PC-3 (cell line): ENCODE measurements around the gene CRNKL1.
"Not testable (repeated sequence)": the region's sequence is repeated elsewhere in the genome, so short reads cannot be mapped to it uniquely, and the experiment has no call there.

Experiments used
- EZH2 ChIP-seq: fragments of 300-600 bp; sonication (generic); IDR thresholded peaks from one replicate; pipeline ENCODE4 v1.6.1; 2017; ENCODE audit warnings: antibody characterized with exemption, mild to moderate bottlenecking, low read length; ENCODE audit not compliant: unreplicated experiment
- TF ChIP-seq, protein P1 (sequence below): fragments of 300-600 bp; sonication (generic); conservative IDR thresholded peaks from 2 replicates; pipeline ENCODE4 v1.5.1; 2017; ENCODE audit warnings: antibody characterized with exemption, low read depth, mild to moderate bottlenecking, low read length

DNA sequence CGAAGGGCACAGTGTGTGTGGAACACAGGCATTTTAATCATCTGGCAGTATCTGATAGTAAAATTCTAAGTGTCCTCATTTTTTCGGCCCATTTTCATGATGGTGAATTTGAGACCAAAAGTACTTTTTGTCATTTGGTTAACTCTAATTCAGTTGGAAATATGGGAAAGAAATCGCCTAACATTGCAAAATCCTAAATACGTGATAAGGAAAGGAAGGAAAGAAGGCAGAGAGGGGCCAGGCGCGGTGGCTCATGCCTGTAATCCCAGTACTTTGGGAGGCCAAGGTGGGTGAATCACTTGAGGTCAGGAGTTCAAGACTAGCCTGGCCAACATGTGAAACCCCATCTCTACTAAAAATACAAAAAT, 48.3 kb downstream of the CRNKL1 start:
- TF ChIP-seq, protein P1, sequence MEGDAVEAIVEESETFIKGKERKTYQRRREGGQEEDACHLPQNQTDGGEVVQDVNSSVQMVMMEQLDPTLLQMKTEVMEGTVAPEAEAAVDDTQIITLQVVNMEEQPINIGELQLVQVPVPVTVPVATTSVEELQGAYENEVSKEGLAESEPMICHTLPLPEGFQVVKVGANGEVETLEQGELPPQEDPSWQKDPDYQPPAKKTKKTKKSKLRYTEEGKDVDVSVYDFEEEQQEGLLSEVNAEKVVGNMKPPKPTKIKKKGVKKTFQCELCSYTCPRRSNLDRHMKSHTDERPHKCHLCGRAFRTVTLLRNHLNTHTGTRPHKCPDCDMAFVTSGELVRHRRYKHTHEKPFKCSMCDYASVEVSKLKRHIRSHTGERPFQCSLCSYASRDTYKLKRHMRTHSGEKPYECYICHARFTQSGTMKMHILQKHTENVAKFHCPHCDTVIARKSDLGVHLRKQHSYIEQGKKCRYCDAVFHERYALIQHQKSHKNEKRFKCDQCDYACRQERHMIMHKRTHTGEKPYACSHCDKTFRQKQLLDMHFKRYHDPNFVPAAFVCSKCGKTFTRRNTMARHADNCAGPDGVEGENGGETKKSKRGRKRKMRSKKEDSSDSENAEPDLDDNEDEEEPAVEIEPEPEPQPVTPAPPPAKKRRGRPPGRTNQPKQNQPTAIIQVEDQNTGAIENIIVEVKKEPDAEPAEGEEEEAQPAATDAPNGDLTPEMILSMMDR, result not testable (repeated sequence)
- not testable (repeated sequence) for TF ChIP-seq EZH2
